Femur (tissue), 1 donor: ENCODE data around the gene ABTB2.

Experiments
- DNase-seq: peaks from one replicate; pipeline ENCODE4 v3.0.0-alpha.2; 2017

Gene ABTB2

GRCh38 chr11:34161812-34162492, 195.9 kb downstream of the ABTB2 start:
- no peak for DNase-seq

- no peak for DNase-seq
These were observed 196.4 kb downstream of the ABTB2 start for GRCh38 chr11:34161361-34161760.

- no peak for DNase-seq
These were observed 197.0 kb downstream of the ABTB2 start for GRCh38 chr11:34160791-34161190.

- no peak for DNase-seq
These were observed 197.6 kb downstream of the ABTB2 start for GRCh38 chr11:34160049-34160721.

GRCh38 chr11:34158661-34159060, 199.1 kb downstream of the ABTB2 start:
- no peak for DNase-seq

GRCh38 chr11:34157163-34157562, 200.6 kb downstream of the ABTB2 start:
- no peak for DNase-seq

GRCh38 chr11:34155757-34156062, 202.1 kb downstream of the ABTB2 start:
- DNase-seq: no peak

- DNase-seq: no peak
These were observed 202.6 kb downstream of the ABTB2 start for GRCh38 chr11:34155057-34155756.

GRCh38 chr11:34154059-34154875, 203.5 kb downstream of the ABTB2 start:
- no peak for DNase-seq

GRCh38 chr11:34151916-34152845, 205.6 kb downstream of the ABTB2 start:
- DNase-seq: no peak

- DNase-seq: no peak
These were observed 206.6 kb downstream of the ABTB2 start for GRCh38 chr11:34151166-34151565.

- DNase-seq: no peak
These were observed 207.2 kb downstream of the ABTB2 start for GRCh38 chr11:34150494-34151151.

GRCh38 chr11:34149786-34150185, 208.0 kb downstream of the ABTB2 start:
- DNase-seq: no peak

- DNase-seq: no peak
These were observed 208.5 kb downstream of the ABTB2 start for GRCh38 chr11:34149274-34149673.

- peak; percentile 20 for DNase-seq
These were observed 209.2 kb downstream of the ABTB2 start for GRCh38 chr11:34148504-34149165.

GRCh38 chr11:34147581-34147980, 210.2 kb downstream of the ABTB2 start:
- peak; percentile 11 for DNase-seq

- peak; percentile 1 for DNase-seq
These were observed 210.9 kb downstream of the ABTB2 start for GRCh38 chr11:34146866-34147265.

GRCh38 chr11:34146411-34146810, 211.4 kb downstream of the ABTB2 start:
- peak; percentile 13 for DNase-seq

- peak; percentile 9 for DNase-seq
These were observed 211.9 kb downstream of the ABTB2 start for GRCh38 chr11:34145847-34146381.

- DNase-seq: no peak
These were observed 212.7 kb downstream of the ABTB2 start for GRCh38 chr11:34145073-34145472.

GRCh38 chr11:34143048-34143447, 214.8 kb downstream of the ABTB2 start:
- no peak for DNase-seq
